ENCODE data around the gene ZNF562. TPM values are rescaled to one million over a fixed set of nuclear protein-coding genes. Genes with fewer than 3 reads are reported as not detected.

Gene ZNF562
- total and polyA plus RNA-seq, 2 of the 4 experiments (the other 2 are of a cell fraction) = 5.2 to 43.7 TPM

DNA sequence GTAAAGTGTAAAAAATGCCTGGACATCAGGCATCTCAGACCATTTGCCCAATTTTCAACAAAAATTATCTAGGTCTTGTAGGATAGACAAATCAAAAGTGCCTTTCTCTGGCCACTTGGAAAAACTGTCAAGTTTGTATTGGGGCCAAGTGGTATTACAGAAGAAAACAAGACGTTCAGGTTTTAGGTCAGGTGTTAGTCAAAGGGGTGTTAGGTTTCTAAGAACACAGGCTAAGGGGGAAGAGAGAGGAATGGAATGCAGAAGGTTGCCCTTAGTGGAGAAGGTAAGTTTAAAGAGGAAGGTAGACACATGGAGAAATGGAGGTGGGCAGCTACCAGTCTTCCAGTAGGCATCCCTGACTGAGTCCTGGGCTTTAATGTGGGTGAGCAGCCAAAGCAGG, 33.9 kb downstream of the ZNF562 start:
- ChIA-PET POLR2A (ENCODE audit: unreplicated experiment) (no interaction called here), CTCF (no interaction called here)
- no peak overlapping the region for H2AFZ ChIP-seq (replicated peaks; ENCODE audit: low read length, poor library complexity)
- H4K8ac ChIP-seq (ENCODE audit: low read depth in 2 of 2, low read length in 2 of 2) = no peak overlapping the region
- H3K4me3 ChIP-seq (ENCODE audit: insufficient read depth, low read depth, low read length) = no peak overlapping the region
- H3K9me3 ChIP-seq (ENCODE audit: control insufficient read depth, insufficient read depth, low read length) = peaks cover 6% of the 10 kb centered on the region
- H3K27ac ChIP-seq (ENCODE audit: insufficient read depth, low read length) = no peak overlapping the region
- H2BK20ac ChIP-seq (ENCODE audit: low read depth, low read length) = no peak overlapping the region
- no peak overlapping the region for H2BK120ac ChIP-seq (ENCODE audit: low read depth, low read length)
- H4K5ac ChIP-seq (ENCODE audit: low read depth, low read length) = no peak overlapping the region
- no peaks in the 10 kb centered on the region for H4K20me1 ChIP-seq (ENCODE audit: insufficient read depth, low read length)
- H3K23ac ChIP-seq (ENCODE audit: low read depth, low read length) = no peak overlapping the region
- no peak overlapping the region for H3K9ac ChIP-seq (ENCODE audit: low read depth, low read length)
- no peak overlapping the region for H3K4ac ChIP-seq (ENCODE audit: low read depth, low read length)
- in situ Hi-C loops (cut with MboI; ENCODE audit: low sequenced_read_pairs) (no loop called here), intact Hi-C loops (cut with micrococcal nuclease) (no loop called here), dilution Hi-C loops (cut with HindIII; ENCODE audit: low sequenced_read_pairs, unreplicated experiment) (no loop called here)
- ATAC-seq (ENCODE audit: low read depth) (no peak), DNase-seq (no peak)
- BruUV-seq (replicated peaks) = no TSS peak
- H3K79me1 ChIP-seq (ENCODE audit: low read depth in 1 of 2, low read length in 2 of 2) = peaks cover 3 to 13% of the 10 kb centered on the region in 2 experiments; a peak in 1 of 4 replicates
- no peak overlapping the region for H2AK9ac ChIP-seq (replicated peaks; ENCODE audit: low read depth, low read length, poor library complexity)
- no peak overlapping the region for H4K91ac ChIP-seq (ENCODE audit: insufficient read depth, low read depth, low read length)
- H3K27me3 ChIP-seq (ENCODE audit: control insufficient read depth, insufficient read depth, low read length) = no peaks in the 10 kb centered on the region
- H3K4me2 ChIP-seq (ENCODE audit: low read depth, low read length) = no peak overlapping the region
- H2AK5ac ChIP-seq (ENCODE audit: low read depth, low read length) = no peak overlapping the region
- WGBS, 2 experiments (ENCODE audit: extremely low coverage in 2 of 2, insufficient read length in 1 of 2) = 55% methylated on average over 1 of the region's 1 CpG; no CpG with 5 or more reads in 1 of the 2 experiments
- no peak overlapping the region for H2BK15ac ChIP-seq (ENCODE audit: low read depth, low read length)
- no peak overlapping the region for H2BK5ac ChIP-seq (ENCODE audit: low read depth, low read length, poor library complexity, severe bottlenecking)
- H3K36me3 ChIP-seq (ENCODE audit: control insufficient read depth, insufficient read depth, low read length) = peaks cover 26% of the 10 kb centered on the region
- H3K9me1 ChIP-seq (ENCODE audit: insufficient read depth, low read length) = no peaks in the 10 kb centered on the region
- H3K56ac ChIP-seq (ENCODE audit: extremely low read depth, insufficient read depth, low read length) = no peak overlapping the region
- no peak overlapping the region for H3K18ac ChIP-seq (ENCODE audit: low read depth, low read length)
- no peak overlapping the region for H3K14ac ChIP-seq (replicated peaks; ENCODE audit: low read depth, low read length)
- no peaks in the 10 kb centered on the region for H3K4me1 ChIP-seq (ENCODE audit: control insufficient read depth, insufficient read depth, low read length)
- TF ChIP-seq NFE2L2 (IDR thresholded peaks at IDR 0.05; ENCODE audit: low read depth, low read length) = no peak
- no peak for TF ChIP-seq RCOR1 (IDR thresholded peaks at IDR 0.05; ENCODE audit: insufficient replicate concordance, low read length)
- no peak for TF ChIP-seq MAFK (IDR thresholded peaks at IDR 0.05; ENCODE audit: low read depth, low read length)
- TF ChIP-seq, protein P1, sequence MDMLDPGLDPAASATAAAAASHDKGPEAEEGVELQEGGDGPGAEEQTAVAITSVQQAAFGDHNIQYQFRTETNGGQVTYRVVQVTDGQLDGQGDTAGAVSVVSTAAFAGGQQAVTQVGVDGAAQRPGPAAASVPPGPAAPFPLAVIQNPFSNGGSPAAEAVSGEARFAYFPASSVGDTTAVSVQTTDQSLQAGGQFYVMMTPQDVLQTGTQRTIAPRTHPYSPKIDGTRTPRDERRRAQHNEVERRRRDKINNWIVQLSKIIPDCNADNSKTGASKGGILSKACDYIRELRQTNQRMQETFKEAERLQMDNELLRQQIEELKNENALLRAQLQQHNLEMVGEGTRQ (IDR thresholded peaks at IDR 0.05; ENCODE audit: low read depth, low read length) = no peak
- TF ChIP-seq, protein P2, sequence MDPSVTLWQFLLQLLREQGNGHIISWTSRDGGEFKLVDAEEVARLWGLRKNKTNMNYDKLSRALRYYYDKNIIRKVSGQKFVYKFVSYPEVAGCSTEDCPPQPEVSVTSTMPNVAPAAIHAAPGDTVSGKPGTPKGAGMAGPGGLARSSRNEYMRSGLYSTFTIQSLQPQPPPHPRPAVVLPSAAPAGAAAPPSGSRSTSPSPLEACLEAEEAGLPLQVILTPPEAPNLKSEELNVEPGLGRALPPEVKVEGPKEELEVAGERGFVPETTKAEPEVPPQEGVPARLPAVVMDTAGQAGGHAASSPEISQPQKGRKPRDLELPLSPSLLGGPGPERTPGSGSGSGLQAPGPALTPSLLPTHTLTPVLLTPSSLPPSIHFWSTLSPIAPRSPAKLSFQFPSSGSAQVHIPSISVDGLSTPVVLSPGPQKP (IDR thresholded peaks at IDR 0.05; ENCODE audit: borderline replicate concordance, low read depth, low read length) = no peak
- no peak for TF ChIP-seq SMC3 (IDR thresholded peaks at IDR 0.05; ENCODE audit: low read depth, low read length)
